ENCODE results near the gene SLC39A5. TPM values are rescaled to one million over a fixed set of nuclear protein-coding genes. Genes with fewer than 3 reads are reported as not detected.
"Not testable (repeated sequence)": the region's sequence is repeated elsewhere in the genome, so short reads cannot be mapped to it uniquely, and the experiment has no call there.

The SLC39A5 gene
- total RNA-seq, 4 donors from 2014 or later = not detected

DNA sequence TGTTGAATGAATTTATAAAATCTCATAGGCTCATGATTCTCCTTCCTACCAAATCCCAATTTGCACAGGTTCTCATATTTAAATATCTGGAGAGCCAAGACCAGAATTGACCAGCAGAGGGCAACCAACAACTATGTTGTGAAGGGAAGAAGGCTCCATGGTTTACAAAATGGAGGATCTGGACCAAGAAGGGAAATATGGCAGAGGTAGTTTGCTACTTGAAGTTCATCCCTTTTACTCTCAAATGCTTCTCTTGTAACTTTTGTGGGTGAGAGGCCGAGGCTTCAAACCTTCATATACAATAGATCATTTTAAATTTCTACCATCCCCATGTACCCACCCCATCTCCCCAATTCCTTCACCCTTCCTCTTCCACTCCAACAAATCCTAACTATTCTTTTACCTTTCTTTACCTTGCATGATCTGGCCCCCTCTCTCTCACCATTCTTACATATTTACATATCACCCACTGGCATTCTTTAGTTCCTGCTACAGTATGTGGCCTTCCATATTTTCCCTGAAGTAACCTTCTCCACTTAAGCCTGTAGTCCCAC lies 36.7 kb upstream of the SLC39A5 start:
- Histone ChIP-seq H3K27me3 (no peaks in the 10 kb centered on the region), H3K9me3 (no peaks in the 10 kb centered on the region), H3K27ac (replicated peaks in 1 of 4) (no peak overlapping the region), H3K36me3 (no peaks in the 10 kb centered on the region), H3K4me3 (no peak overlapping the region), H3K4me1 (peaks cover 15 to 21% (median 18%) of the 10 kb centered on the region in 4 donors)
- 63% methylated on average over 1 of the region's 1 CpG for WGBS
- peak; percentile 12 to 32 for TF ChIP-seq POLR2AphosphoS5 (IDR thresholded peaks at IDR 0.05)
- peak; percentile 83 to 91 (median 85) for TF ChIP-seq CTCF (IDR thresholded peaks at IDR 0.05)
- TF ChIP-seq EP300 (IDR thresholded peaks at IDR 0.05) = no peak
- intact Hi-C loops (cut with DNase I) = no loop called here
- DNase-seq (ENCODE audit: extremely low spot score) = no peak

- not testable (repeated sequence) for H3K9me3 ChIP-seq; H3K27me3 ChIP-seq; H3K4me1 ChIP-seq; H3K27ac ChIP-seq (replicated peaks in 1 of 4); H3K4me3 ChIP-seq; H3K36me3 ChIP-seq; DNase-seq (ENCODE audit: extremely low spot score)
- intact Hi-C loops (cut with DNase I) = loop anchor here (5.0 kb wide), 1 partner anchor 60 kb away; the partner anchor contains the start of gene ANKRD52
- WGBS = 86% methylated on average over 11 of the region's 11 CpGs
Observed at GRCh38 chr12:56196818-56197550, 32.9 kb upstream of the SLC39A5 start.

- intact Hi-C loops (cut with DNase I) = loop anchor here (5.0 kb wide), 1 partner anchor 59 kb away; the partner anchor contains the start of gene ANKRD52
- H3K4me1 ChIP-seq = peaks cover 3 to 8% (median 5%) of the 10 kb centered on the region in 4 donors
- H3K27me3 ChIP-seq = no peaks in the 10 kb centered on the region
- no peaks in the 10 kb centered on the region for H3K9me3 ChIP-seq
- no peak for DNase-seq (ENCODE audit: extremely low spot score)
- no peaks in the 10 kb centered on the region for H3K36me3 ChIP-seq
- no peak overlapping the region for H3K27ac ChIP-seq (replicated peaks in 1 of 4)
- H3K4me3 ChIP-seq = no peak overlapping the region
- 82% methylated on average over 9 of the region's 9 CpGs for WGBS
- TF ChIP-seq POLR2AphosphoS5 (IDR thresholded peaks at IDR 0.05) (no peak), EP300 (IDR thresholded peaks at IDR 0.05) (no peak), CTCF (IDR thresholded peaks at IDR 0.05) (no peak), POLR2A (IDR thresholded peaks at IDR 0.05; ENCODE audit: low read depth) (no peak)
Observed at GRCh38 chr12:56197921-56198635, 31.8 kb upstream of the SLC39A5 start.

DNA sequence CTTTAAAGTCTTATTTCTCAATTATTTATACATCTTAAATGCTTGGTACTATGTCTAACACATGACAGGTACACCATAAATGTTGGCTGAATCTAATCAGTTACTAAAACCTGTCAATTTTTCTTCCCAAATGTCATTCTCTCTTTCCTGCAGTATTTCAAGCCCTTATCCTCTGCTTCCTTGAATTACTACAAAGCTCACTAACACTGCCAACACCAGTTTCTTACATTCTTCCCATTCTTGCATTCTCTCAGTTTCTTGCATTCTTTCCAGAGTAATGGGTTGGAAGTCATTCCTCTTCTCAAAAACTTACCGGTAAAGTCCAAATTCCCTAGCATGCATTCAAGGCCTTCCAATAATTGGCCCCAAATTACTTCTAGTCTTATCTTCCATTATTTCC lies 31.0 kb upstream of the SLC39A5 start:
- H3K4me3 ChIP-seq = no peak overlapping the region
- no peaks in the 10 kb centered on the region for H3K27me3 ChIP-seq
- H3K27ac ChIP-seq (replicated peaks in 1 of 4) = no peak overlapping the region
- peaks cover 0 to 8% (median 5%) of the 10 kb centered on the region in 4 donors for H3K4me1 ChIP-seq
- intact Hi-C loops (cut with DNase I) = loop anchor here (5.0 kb wide), 1 partner anchor 58 kb away; the partner anchor contains the start of gene ANKRD52
- no peak for DNase-seq (ENCODE audit: extremely low spot score)
- TF ChIP-seq EP300 (IDR thresholded peaks at IDR 0.05) = no peak
- TF ChIP-seq POLR2AphosphoS5 (IDR thresholded peaks at IDR 0.05) = no peak
- TF ChIP-seq POLR2A (IDR thresholded peaks at IDR 0.05; ENCODE audit: low read depth) = no peak
- TF ChIP-seq CTCF (IDR thresholded peaks at IDR 0.05) = no peak
- WGBS = 68% methylated on average over 1 of the region's 1 CpG
- no peaks in the 10 kb centered on the region for H3K36me3 ChIP-seq
- no peaks in the 10 kb centered on the region for H3K9me3 ChIP-seq

- WGBS = 30% methylated on average over 1 of the region's 1 CpG
- Histone ChIP-seq H3K4me1 (peaks cover 0 to 12% (median 4%) of the 10 kb centered on the region in 4 donors), H3K4me3 (no peak overlapping the region), H3K27me3 (no peaks in the 10 kb centered on the region), H3K9me3 (no peaks in the 10 kb centered on the region), H3K27ac (replicated peaks in 1 of 4) (peak overlapping the region in 1 of 4 donors; percentile 16), H3K36me3 (peaks cover 12 to 34% (median 33%) of the 10 kb centered on the region in 4 donors)
- DNase-seq (ENCODE audit: extremely low spot score) = no peak
- intact Hi-C loops (cut with DNase I) = no loop called here
- TF ChIP-seq POLR2AphosphoS5 (IDR thresholded peaks at IDR 0.05) = peak in 1 of 2 donors; percentile 11
- TF ChIP-seq EP300 (IDR thresholded peaks at IDR 0.05) = no peak
- TF ChIP-seq POLR2A (IDR thresholded peaks at IDR 0.05; ENCODE audit: low read depth) = no peak
Observed at GRCh38 chr12:56202366-56202765, 27.5 kb upstream of the SLC39A5 start.
